Stimulated activated CD8-positive, alpha-beta memory T cell treated with anti-CD3 and anti-CD28 coated beads, Interleukin-7, amount 100 ng/mL, for 48 hours (primary cell): Measurements from ENCODE around the gene TNRC6C.
"Not testable (repeated sequence)": the region's sequence is repeated elsewhere in the genome, so short reads cannot be mapped to it uniquely, and the experiment has no call there.

Experiments used
- DNase-seq, 2 donors: peaks; one replicate each; pipeline ENCODE4 v3.0.0-alpha.2; 2020; ENCODE audit warnings: low read depth in 1 of 2; ENCODE audit errors: extremely low read depth in 1 of 2

Gene TNRC6C

GRCh38 chr17:78040440-78041385 is 82.2 kb downstream of the TNRC6C start:
- no peak for DNase-seq

DNA sequence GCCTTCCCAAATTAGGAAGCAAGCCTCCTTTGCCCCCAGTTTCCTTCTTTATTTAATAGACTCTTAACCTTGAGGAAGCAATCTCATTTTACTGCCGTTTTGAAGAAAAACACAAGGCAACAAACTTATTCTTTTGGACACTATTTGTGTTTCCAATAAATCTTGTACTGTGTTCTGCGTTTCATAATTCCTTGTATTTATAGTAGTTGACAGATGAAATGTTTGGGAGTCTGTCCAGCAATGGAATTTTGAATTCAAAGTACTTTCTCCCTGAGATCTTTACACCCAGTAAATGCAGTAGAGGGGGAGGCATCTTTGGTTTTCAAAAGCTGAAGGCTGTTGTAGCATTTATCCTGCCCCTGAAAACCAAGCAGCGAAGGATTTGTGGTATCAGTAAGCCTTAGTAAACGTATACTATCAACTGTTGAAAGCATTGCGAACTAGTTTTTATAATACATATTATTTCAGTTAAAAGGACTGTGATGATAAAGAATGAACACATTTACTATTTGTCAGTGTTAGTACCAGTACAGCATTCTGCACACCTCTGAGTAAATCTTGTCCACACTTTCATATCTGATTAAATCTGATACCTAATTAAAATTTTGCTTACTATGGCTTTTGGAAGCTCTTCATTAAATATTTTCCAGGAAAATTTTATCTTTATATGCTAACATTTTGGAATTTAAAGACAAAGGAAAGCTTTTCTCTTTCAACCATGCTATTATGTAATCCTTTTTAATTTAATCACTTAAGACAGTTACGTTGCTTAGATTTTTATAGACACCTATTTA is 83.1 kb downstream of the TNRC6C start:
- no peak for DNase-seq

- DNase-seq = no peak
Observed at GRCh38 chr17:78042542-78042941, 84.0 kb downstream of the TNRC6C start.

GRCh38 chr17:78043031-78043430 is 84.5 kb downstream of the TNRC6C start:
- DNase-seq = no peak

DNA sequence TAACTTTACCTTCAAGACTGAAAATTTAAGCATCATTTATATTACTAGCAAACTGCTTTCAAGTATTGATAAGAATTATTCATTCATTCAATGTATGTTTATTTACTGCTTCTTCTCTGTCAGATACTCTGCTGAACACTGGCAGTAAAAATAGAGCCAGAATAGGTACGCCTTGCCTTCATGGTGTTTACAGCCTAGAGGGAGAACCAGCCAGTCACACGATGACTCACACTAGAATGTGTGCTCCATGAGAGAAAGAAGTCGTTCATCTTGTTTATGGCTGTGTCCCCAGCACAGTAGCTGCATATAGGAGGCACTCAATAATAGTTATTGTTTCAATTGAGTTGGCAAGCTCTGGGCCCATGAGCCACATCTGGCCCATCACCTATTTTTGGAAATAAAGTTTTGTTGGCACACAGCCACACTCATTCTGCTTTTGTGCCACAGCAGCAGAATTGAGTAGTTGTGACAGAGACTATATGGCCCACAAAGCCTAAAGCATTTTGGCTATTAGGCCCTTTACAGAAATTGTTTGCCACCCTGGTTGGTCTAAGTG is 85.9 kb downstream of the TNRC6C start:
- no peak for DNase-seq

GRCh38 chr17:78045316-78045715 is 86.8 kb downstream of the TNRC6C start:
- DNase-seq = no peak

GRCh38 chr17:78046923-78047322 is 88.4 kb downstream of the TNRC6C start:
- no peak for DNase-seq

DNA sequence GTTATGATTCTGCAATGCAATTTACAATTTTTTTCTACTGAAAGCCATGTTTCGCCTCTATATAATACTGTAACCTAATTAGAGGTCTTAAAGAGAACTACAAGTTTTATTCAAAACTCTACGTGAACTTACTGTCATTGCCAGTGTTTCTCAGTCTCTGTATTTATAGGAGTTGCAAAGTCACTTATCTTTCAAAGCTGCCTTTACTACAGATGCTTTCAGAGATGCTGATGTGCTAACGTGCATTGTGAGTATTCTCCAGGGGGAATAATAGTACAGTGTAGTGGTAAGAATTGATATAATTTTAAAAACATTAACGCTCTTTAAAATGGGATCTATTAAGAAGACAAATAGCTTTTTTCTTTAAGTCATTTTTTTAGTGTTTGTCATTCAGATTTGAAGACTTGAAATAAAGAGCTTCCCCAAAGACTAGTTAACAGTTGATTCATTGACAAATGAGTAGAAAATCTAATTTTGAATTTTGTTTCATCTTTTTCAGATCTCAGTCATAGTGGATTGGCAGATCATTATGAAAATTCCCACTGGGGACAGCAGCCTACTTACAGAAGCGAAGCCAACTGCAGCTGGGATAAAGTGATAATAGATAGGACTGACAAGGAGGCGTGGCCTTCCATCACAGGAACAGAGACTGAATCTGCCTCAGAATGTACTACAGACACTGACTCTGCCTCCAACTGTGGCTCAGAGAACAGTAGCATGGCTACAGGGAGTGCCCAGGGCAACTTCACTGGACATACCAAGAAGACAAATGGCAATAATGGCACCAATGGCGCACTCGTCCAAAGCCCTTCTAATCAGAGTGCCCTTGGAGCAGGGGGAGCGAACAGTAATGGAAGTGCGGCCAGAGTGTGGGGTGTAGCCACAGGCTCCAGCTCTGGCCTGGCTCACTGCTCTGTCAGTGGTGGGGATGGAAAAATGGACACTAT is 90.1 kb downstream of the TNRC6C start:
- DNase-seq = no peak

DNA sequence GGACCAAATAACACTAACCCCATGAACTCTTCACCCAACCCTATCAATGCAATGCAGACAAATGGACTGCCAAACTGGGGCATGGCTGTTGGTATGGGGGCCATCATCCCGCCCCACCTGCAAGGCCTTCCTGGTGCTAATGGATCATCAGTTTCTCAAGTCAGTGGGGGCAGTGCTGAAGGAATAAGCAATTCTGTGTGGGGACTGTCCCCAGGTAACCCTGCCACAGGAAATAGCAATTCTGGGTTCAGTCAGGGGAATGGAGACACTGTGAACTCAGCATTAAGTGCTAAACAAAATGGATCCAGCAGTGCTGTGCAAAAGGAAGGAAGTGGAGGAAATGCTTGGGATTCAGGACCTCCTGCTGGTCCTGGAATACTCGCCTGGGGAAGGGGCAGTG is 91.1 kb downstream of the TNRC6C start:
- DNase-seq = no peak

DNA sequence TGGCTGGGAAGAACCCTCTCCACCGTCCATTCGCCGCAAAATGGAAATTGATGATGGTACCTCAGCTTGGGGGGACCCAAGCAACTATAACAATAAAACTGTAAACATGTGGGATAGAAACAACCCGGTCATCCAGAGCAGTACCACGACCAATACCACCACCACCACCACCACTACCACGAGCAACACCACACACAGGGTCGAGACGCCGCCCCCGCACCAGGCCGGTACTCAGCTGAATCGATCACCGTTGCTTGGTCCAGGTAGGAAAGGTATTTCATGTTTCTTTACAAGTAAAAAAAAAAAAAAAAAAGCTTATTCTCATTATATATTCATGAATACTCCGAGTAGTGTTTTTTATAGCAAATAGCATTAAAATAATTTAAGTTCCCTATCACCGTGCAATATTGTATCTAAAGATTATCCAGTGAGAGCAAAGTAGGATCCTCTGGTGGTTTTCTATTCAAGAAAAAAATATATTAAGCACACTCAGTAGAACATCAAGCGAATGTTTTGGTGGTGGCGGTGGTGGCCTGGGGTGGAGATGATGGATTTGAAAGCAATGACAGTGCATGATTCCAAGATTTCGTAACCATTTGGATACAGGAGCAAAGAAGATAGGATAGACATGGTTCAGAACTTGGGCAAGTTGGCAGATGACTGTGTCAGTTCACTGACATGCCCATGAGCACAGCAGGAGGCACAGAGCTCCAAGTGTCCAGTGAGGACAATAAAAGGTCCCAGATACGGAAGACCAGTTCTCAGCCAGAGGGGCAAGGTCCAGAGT is 92.9 kb downstream of the TNRC6C start:
- no peak for DNase-seq

GRCh38 chr17:78053777-78054468 is 95.4 kb downstream of the TNRC6C start:
- no peak for DNase-seq

DNA sequence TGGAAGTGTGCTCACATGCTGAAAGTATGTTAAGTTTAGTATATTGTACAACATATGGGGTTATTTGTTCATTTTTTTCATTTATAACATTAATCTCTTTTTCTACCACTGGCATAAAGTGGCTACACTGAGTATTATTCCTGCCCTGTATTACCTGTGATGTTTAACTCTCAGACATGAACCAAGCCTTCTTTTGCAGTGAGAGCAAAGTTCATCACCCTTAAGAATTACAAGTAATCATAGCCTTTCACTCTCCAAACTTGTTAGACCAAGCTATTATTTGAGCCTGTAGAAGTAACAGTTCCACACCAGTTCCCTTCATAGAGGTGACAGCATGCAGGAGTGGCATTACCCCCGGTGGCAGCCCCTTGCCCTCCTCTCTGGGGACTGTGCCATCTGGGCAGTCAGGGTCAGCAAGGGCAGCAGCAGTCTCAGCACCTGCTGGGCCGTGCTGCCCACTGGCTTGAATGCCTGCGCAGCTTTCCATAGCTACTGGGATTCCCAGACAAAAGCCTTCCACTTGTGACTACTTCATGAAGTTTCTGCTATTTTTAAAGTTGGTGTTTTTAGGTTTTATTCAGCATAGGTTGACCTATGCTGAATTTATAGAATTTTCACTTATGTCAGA is 98.7 kb downstream of the TNRC6C start:
- no peak for DNase-seq

DNA sequence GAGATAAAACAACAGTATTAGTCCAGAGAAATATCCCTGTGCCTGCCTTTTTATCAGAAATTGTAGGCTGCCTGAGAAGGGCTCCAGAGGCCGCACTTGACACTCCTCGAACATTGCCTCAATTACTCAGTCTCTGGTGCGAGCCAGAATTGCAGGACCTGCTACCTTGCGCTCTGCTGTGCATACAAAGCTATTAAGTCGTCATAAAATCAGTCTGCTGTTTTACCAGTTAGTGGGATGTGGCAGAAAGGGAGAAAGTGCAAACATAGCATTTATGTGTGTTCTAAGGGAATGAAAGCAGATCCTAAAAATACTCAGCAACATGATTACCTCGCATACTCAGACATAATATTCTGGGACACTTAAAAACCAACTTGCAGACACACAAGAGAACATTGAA is 99.5 kb downstream of the TNRC6C start:
- DNase-seq = no peak

DNA sequence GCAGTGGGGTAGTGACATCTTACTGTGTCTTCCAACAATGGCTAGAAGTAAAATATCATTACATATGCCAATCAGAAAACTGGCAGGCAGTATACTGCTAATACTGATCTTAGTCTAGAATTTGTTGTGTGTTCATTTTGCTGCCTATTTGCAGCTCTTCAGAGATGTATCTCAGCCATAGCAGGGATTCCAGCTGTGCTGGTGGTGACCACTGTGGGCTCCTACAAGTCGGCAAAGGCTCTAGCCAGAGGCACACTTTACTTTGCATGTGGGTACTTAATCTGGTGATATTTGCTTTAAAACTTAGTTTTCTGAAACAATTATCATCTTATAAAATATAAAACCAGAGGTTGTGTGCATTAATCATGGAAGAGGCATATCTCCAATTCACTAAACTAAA is 100.1 kb downstream of the TNRC6C start:
- DNase-seq = no peak

DNA sequence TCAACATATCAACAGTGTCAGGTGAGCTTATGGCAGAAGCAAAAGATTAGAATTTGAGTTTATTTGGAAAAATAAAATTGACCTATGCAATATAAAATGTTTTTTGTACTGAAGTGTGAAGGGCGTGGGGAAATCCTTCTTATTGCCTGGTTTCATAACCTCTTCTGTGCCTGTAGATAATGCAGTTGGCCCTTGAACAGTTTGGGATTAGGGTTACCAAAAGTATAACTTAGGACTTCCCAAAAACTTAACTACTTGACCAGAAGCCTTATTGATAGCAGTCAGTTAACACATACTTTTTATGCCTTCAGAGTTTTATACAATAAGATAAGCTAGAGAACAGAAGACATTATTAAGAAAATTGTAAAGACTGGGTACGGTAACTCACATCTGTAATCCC is 104.1 kb downstream of the TNRC6C start:
- DNase-seq = no peak

DNA sequence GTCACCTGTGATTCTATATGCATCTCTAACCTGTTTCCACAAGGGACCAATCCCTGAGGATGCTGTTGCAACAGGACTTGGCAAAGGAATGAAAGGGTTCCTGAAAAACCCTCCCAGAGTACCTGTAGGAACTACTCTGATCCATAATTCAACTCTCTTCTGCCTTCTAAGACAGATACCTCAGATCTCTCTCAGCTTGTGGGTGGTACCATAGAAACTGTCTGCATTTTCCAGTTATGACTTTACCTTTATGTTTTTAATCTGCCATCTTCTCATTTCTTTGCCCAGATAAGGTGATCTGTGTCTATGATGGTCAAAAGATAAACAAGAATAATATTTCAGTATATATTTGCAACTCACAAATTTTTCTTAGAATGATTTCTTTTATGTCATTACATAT is 105.0 kb downstream of the TNRC6C start:
- no peak for DNase-seq

GRCh38 chr17:78064708-78065107 is 106.2 kb downstream of the TNRC6C start:
- no peak for DNase-seq

DNA sequence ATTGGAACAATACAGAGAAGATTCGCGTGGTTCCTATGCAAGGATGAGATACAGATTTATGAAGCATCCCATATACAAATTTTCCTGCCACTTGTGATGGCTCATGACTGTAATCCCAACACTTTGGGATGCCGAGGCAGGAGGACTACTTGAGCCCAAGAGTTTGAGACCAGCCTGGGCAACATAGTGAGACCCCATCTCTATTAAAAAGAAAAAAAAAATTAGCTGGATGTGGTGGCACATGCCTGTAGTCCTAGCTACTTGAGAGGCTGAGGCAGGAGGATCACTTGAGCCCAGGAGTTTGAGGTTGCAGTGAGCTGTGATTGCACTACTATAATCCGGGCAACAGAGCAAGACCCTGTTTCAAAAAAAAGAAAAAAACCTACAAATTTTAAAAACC is 108.5 kb downstream of the TNRC6C start:
- not testable (repeated sequence) for DNase-seq

- DNase-seq = no peak
Observed at GRCh38 chr17:78069695-78070094, 111.2 kb downstream of the TNRC6C start.
